Mesodermal cell (in vitro differentiated cells): ENCODE results near the gene STH.

Experiments used
- H3K27ac ChIP-seq: 2 replicates; pipeline ENCODE4 v1.7.0; 2013; ENCODE audit warnings: mild to moderate bottlenecking, low read depth, low read length, moderate library complexity; ENCODE audit not compliant: severe bottlenecking
- H3K36me3 ChIP-seq: 2 replicates; pipeline ENCODE4 v1.7.1; 2013; ENCODE audit warnings: mild to moderate bottlenecking, low read length, moderate library complexity; ENCODE audit not compliant: control insufficient read depth, insufficient read depth
- H3K4me1 ChIP-seq: one replicate; pipeline ENCODE4 v1.7.1; 2013; ENCODE audit warnings: mild to moderate bottlenecking, low read length; ENCODE audit not compliant: insufficient read depth, control insufficient read depth, poor library complexity, severe bottlenecking
- H3K4me3 ChIP-seq: 2 replicates; pipeline ENCODE4 v1.7.0; 2013; ENCODE audit warnings: low read length, control low read depth, mild to moderate bottlenecking; ENCODE audit not compliant: insufficient read depth, poor library complexity, severe bottlenecking; ENCODE audit errors: extremely low read depth
- H3K9me3 ChIP-seq: 2 replicates; pipeline ENCODE4 v1.7.1; 2013; ENCODE audit warnings: mild to moderate bottlenecking, low read length, moderate library complexity; ENCODE audit not compliant: control insufficient read depth
- WGBS, 2 experiments: methylation state at CpG; one replicate each; pipeline ENCODE4 v1.1.5; 2013; ENCODE audit warnings: missing lambda C conversion rate in 2 of 2; ENCODE audit not compliant: insufficient coverage in 2 of 2; 5-methylcytosine and 5-hydroxymethylcytosine counted together

Gene STH

DNA sequence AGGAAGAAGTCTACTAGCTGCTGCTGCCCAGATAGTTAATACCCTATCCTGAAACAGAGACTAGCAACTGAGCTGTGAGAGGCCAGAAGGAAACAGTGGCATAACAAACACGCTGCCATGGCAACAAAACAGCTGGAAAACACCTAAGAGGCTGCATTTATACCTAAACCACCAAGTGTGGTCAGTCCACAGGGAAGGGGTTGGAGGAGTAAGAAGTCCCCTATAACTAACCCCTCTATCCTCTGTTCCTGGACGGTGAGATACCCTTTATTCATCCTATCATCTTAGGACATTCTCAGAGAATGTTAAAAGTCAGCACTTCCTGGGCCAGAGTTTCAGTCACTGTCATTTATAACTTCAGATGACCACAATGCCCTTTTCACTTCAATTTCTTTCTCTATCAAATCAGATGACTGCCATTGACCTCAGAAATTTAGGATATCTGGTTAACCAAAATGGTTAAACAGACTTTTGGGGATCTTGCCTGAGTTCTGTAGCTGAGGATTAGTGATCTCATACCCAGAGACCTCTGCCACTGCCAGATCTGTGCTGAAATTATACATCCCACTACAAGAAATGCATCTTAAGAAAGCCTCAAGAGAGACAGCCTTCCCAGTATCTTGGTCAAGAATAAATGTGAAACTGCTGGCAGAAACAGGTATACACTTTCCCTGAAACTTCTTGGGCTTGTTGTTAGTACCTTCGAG, 36.2 kb downstream of the STH start:
- H3K27ac ChIP-seq: no peak overlapping the region
- WGBS, 2 experiments: 100% methylated on average over 1 to 2 of the region's 3 CpGs

GRCh38 chr17:46036491-46036890, 37.4 kb downstream of the STH start:
- Histone ChIP-seq H3K4me1 (no peaks in the 10 kb centered on the region), H3K27ac (no peak overlapping the region), H3K36me3 (peaks cover 99% of the 10 kb centered on the region), H3K4me3 (no peak overlapping the region), H3K9me3 (no peaks in the 10 kb centered on the region)
- WGBS, 2 experiments: 95 to 96% methylated on average over 4 to 5 of the region's 6 CpGs

More for the DNA sequence above, 36.2 kb downstream of the STH start:
- H3K9me3 ChIP-seq: no peaks in the 10 kb centered on the region
- H3K4me1 ChIP-seq: no peaks in the 10 kb centered on the region
- H3K4me3 ChIP-seq: no peak overlapping the region
- peaks cover 99% of the 10 kb centered on the region for H3K36me3 ChIP-seq

DNA sequence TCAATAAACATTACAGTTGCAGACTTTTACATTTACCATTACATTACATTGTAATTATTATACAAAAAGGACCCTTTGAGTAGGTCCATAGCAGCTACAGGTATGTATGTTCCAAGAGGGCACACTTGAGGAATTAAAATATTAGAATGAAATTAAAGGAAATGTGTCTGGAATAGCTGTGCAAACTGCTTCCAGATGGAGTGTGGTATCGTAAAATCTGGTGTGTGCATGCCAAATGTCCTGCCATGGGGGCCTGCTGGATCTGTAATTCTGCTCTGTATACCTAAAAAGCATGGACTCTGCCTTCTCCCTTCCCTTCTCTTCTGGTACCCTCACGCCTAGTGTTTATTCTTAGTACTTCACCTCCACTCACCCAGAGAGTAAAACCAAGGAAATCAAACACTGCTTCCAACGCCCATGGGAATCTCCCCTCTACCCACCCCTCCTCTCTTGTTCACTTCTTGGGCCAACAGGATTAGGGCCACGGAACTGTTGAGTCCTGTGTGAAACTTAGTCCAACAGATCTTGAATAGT, 38.7 kb downstream of the STH start:
- Histone ChIP-seq H3K36me3 (peaks cover 99% of the 10 kb centered on the region), H3K27ac (no peak overlapping the region), H3K9me3 (no peaks in the 10 kb centered on the region), H3K4me1 (no peaks in the 10 kb centered on the region), H3K4me3 (no peak overlapping the region)
- 97 to 100% methylated on average over 3 to 4 of the region's 4 CpGs for WGBS, 2 experiments

DNA sequence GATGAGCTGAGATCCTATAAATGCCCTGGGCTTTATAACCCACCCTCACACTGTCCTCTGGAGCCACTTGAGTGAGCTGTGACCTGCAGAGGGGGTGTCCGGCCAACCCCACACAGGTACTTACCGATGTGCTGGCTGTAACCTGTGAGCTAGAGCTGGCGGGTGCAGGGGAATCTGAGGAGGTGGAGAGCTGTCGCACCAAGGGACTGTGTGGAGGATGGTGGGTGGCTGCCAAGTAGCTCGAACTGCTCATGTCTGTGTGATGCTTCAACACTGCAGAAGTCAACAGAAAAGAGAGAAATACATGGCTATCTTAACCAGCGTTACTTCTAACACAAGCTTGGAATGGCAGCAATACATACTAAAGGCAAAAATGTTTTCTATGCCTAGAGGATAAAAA, 39.4 kb downstream of the STH start:
- WGBS, 2 experiments: 92 to 98% methylated on average over 3 to 5 of the region's 6 CpGs
- H3K9me3 ChIP-seq: no peaks in the 10 kb centered on the region
- H3K4me3 ChIP-seq: no peak overlapping the region
- H3K27ac ChIP-seq: no peak overlapping the region
- no peaks in the 10 kb centered on the region for H3K4me1 ChIP-seq
- H3K36me3 ChIP-seq: peaks cover 99% of the 10 kb centered on the region

DNA sequence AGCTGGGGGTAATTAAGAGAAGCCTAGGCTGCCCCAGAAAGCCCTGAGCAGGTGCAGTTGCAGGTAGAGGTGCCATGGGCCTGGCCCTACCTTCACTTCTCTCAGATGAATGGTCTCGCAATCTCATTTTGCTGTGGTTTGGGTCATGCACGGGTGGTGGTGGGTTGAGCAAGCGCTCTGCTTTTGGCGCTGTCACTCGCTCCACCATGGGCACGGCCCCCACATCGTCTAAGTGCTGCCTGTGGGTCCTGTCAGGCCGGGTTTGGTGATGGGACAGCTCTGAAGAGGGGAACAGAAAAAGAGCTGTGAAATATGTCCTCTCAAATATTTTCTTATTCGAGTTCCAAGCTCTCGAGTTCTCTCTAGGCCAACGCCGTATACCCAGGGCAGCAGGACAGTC, 39.9 kb downstream of the STH start:
- H3K27ac ChIP-seq: no peak overlapping the region
- WGBS, 2 experiments: 95 to 96% methylated on average over 7 to 12 of the region's 12 CpGs
- peaks cover 1% of the 10 kb centered on the region for H3K4me1 ChIP-seq
- H3K4me3 ChIP-seq: no peak overlapping the region
- no peaks in the 10 kb centered on the region for H3K9me3 ChIP-seq
- H3K36me3 ChIP-seq: peaks cover 99% of the 10 kb centered on the region

- no peak overlapping the region for H3K27ac ChIP-seq
- H3K9me3 ChIP-seq: no peaks in the 10 kb centered on the region
- H3K4me3 ChIP-seq: no peak overlapping the region
- H3K36me3 ChIP-seq: peaks cover 99% of the 10 kb centered on the region
- 98 to 100% methylated on average over 4 to 5 of the region's 5 CpGs for WGBS, 2 experiments
- H3K4me1 ChIP-seq: peaks cover 9% of the 10 kb centered on the region
Observed at GRCh38 chr17:46039592-46040186, 40.6 kb downstream of the STH start.

DNA sequence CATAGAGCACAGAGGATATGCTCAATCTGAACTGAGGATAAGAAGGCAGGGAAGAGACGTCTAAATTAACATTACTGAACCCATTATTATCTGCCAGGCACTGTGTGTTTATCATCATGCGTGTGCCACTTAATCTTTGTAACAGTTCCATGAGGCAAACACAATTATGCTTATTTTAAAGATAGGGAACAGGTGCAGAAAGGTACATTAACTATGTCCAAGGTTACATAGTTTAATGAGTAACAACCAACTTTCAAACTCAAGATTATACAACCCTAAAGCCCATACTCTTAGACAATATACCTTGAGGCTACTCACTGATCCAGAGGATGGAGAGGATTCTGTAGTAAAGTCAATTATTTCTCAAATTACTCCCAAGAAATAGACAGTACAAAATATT, 43.2 kb downstream of the STH start:
- Histone ChIP-seq H3K4me3 (no peak overlapping the region), H3K36me3 (peaks cover 88% of the 10 kb centered on the region), H3K4me1 (peaks cover 22% of the 10 kb centered on the region), H3K9me3 (no peaks in the 10 kb centered on the region), H3K27ac (no peak overlapping the region)
- 100% methylated on average over 1 to 2 of the region's 2 CpGs for WGBS, 2 experiments

- 100% methylated on average over 1 of the region's 3 CpGs; no CpG with 5 or more reads in 1 of the 2 experiments for WGBS, 2 experiments
- Histone ChIP-seq H3K9me3 (no peaks in the 10 kb centered on the region), H3K4me3 (no peak overlapping the region), H3K36me3 (peaks cover 88% of the 10 kb centered on the region), H3K4me1 (peaks cover 22% of the 10 kb centered on the region), H3K27ac (no peak overlapping the region)
Observed at GRCh38 chr17:46042925-46043324, 43.9 kb downstream of the STH start.

GRCh38 chr17:46043606-46044005, 44.6 kb downstream of the STH start:
- Histone ChIP-seq H3K4me1 (peaks cover 22% of the 10 kb centered on the region), H3K4me3 (no peak overlapping the region), H3K9me3 (no peaks in the 10 kb centered on the region), H3K36me3 (peaks cover 88% of the 10 kb centered on the region), H3K27ac (no peak overlapping the region)
- 95% methylated on average over 3 of the region's 3 CpGs; no CpG with 5 or more reads in 1 of the 2 experiments for WGBS, 2 experiments

GRCh38 chr17:46044286-46044928, 45.4 kb downstream of the STH start:
- Histone ChIP-seq H3K9me3 (no peaks in the 10 kb centered on the region), H3K4me3 (no peak overlapping the region), H3K36me3 (peaks cover 87% of the 10 kb centered on the region), H3K4me1 (peaks cover 22% of the 10 kb centered on the region), H3K27ac (no peak overlapping the region)
- 53 to 66% methylated on average over 3 to 5 of the region's 5 CpGs for WGBS, 2 experiments
